HG03354 (cell line): Measurements from ENCODE around the gene WDR70.
"Not testable (repeated sequence)": the region's sequence is repeated elsewhere in the genome, so short reads cannot be mapped to it uniquely, and the experiment has no call there.

Experiments
- ATAC-seq: cut with Tn5 transposase; IDR thresholded peaks from one replicate; pipeline ENCODE4 v1.9.1; 2021; ENCODE audit warnings: mild to moderate bottlenecking; ENCODE audit not compliant: unreplicated experiment, poor library complexity, severe bottlenecking

Gene WDR70

DNA sequence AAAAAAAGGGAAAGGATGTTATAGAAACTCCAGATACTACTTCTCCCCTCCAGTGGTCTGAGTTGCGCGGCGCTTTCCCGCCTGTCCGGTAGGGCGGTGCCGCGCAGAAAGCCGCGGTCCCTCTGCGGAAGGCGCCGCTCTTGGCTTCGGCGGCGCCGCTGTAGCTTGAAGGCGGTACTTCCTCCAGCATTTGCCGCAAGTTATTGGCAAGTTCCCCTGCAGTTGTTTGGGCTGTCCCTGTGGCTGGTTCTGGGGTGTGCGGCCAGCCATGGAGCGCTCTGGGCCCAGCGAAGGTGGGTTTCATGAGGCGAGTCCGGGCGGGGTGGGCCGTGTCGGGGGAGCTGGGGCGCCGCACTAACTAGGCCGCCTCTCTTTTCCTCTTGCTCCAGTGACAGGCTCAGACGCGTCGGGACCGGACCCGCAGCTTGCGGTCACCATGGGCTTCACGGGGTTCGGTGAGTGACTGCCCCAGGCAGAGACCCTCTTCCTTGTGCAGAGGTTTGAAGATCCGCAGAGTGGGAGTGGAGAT lies at the start of gene WDR70:
Gene WDR70, plus strand, starts transcription at position 219 of the 529 bp plus-strand sequence. Its CDS starts 50 bp downstream, at position 269.
- ATAC-seq, result peak; percentile 98

DNA sequence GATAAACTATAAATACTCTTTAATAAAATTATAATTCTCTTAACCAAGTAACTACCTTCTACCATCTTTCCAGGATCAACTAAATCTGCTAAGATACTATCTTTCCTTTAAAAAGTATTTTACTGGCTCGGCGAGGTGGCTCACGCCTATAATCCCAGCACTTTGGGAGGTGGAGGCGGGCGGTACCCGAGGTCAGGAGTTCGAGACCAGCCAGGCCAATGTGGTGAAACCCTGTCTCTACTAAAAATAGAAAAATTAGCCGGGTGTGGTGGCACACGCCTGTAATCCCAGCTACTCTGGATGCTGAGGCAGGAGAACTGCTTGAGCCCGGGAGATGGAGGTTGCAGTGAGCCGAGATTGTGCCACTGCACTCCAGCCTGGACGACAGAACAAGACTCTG lies 44.4 kb upstream of the WDR70 start:
- not testable (repeated sequence) for ATAC-seq

DNA sequence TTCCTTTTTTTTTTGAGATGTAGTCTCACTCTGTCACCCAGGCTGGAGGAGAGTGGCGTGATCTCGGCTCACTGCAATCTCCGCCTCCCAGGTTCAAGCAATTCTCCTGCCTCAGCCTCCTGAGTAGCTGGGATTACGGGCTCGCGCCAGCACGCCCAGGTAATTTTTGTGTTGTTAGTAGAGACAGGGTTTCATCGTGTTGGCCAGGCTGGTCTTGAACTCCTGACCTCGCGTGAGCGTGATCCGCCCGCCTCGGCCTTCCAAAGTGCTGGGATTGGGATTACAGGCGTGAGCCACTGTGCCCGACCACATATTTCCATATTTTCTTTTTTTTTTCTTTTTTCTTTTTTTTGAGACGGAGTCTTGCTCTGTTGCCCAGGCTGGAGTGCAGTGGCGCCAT lies 36.4 kb upstream of the WDR70 start:
- not testable (repeated sequence) for ATAC-seq

DNA sequence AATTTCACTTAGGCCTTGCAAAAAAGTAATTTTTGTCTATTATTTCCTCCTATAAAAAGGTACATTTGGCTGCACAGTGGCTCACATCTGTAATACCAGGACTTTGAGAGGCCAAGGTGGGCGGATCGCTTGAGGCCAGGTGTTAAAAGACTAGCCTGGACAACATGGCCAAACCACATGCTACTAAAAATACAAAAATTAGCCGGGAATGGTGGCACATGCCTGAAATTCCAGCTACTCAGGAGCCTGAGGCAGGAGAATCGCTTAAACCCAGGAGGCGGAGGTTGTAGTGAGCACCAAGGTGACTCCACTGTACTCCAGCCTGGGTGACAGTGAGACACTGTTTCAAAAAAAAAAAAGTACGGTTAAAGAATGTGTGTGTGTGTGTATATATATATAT lies 24.0 kb upstream of the WDR70 start:
- no peak for ATAC-seq

DNA sequence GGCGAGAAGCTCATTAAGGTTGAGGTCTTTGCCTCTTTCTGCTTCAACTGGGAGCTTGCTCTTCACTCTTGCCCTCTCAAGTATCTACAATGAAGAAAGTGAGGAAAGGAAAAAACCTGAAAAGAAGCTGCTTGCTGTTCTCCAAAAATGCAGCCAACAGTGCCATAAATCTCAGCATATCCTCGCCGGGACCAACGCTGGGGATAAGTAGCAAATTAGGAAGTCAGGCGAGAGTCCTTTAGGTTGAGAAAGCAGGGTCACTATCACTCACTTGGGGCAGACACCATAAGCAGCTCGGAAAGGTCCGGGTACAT lies 8.6 kb upstream of the WDR70 start:
- peak; percentile 50 for ATAC-seq

DNA sequence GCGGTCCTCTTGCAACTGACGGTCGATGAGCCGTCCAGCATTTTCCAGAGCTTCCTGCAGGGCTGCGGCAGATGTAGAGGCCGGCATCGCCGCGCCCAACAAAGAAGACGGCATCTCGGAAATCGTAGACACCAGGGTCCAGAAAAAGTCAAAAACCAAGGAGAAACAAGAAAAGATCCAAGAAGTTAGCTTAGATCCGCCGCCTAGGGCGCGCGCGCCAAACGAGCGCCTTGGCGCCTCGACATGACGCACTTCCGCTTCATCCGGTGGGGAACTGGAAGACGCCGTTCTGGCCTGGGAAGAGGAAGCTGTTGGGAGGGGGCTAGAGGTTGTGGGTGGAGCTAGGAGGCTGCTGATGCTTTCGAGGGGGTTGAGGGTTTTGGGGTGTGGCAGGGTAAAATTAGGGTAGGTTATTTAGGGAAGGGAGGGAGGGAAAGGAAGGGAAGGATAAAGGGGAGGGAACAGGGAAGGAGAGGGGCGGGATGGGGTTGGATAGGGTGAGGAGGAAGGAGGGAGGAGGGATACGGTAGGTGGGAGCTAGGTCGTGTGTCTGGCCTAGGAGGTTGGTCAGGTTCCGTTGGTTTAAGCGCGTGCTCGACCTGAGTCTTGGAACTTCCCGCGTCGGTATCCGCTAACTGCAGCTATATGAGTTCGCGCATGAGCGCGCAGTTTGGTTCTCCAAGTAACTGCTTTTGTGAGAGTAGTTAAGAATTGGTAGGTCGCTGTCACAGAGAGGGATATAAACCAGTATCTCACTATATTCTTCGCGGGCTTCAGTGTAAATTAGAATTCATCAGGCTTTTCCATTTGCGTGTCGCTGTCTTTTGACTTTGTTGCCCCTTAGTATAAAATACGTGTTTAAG lies 8.0 kb upstream of the WDR70 start, which contains the start of gene NUP155:
Gene NUP155, minus strand, starts transcription at position 243 of the 863 bp plus-strand sequence. Its CDS starts 129 bp downstream, at position 114.
- peak; percentile 93 for ATAC-seq

DNA sequence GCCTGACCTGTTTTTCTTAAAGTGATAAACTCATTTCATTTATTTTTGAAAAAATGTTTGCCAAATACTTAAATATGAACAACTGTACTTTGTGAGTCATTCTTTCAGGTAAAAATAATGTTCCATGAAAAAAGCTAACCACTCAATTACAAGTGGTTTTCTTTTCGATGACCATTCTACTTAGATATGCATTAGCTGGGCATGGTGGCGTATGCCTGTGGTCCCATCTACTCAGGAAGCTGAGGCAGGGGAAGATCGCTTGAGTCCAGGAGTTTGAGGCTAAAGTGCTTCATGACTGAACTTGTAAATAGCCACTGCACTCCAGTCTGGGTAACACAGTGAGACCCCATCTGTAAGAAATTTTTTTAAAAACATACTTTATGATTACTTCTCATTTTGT lies 4.0 kb upstream of the WDR70 start:
- no peak for ATAC-seq

DNA sequence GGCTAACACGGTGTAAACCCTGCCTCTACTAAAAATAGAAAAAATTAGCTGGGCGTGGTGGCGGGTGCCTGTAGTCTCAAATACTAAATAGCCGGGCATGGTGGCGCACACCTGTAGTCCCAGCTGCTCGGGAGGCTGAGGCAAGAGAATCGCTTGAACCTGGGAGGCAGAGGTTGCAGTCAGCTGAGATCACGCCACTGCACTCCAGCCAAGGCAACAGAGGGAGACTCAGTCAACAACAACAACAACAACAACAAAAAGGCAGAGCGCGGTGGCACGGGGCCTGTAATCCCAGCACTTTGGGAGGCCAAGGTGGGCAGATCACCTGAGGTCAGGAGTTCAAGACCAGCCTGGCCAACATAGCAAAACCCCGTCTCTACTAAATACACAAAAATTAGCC lies 1.1 kb upstream of the WDR70 start:
- not testable (repeated sequence) for ATAC-seq

DNA sequence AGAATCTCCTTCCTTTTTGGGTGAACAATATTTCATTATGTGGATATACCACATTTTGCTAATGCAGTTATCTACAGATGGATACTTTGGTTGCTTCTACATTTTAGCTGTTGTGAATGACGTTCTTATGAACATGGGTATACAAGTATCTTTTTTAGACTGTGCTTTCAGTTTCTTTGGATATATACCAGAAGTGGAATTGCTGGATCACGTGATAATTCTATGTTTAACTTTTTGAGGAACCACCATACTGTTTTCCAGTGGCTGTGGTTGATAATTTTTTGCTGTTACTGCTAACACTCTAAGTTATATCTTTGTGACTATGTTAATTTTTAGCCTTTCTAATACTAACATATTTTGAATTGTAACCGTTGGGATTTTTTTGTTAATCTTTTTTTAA lies 12.5 kb downstream of the WDR70 start:
- ATAC-seq, result no peak

DNA sequence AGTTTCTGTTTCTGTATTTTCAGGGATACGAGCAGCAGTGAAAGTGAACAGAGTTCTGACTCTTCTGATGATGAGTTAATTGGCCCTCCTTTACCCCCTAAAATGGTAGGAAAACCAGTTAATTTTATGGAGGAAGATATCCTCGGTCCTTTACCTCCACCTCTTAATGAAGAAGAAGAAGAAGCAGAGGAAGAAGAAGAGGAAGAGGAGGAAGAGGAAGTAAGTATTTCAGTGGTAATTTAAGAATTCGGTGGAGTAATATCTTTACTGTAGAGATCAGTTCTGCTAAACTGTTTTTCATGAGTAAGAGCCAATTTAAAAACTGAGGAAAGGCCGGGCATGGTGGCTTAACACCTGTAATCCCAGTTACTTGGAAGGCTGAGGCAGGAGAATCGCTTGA lies 17.2 kb downstream of the WDR70 start:
- ATAC-seq, result no peak

DNA sequence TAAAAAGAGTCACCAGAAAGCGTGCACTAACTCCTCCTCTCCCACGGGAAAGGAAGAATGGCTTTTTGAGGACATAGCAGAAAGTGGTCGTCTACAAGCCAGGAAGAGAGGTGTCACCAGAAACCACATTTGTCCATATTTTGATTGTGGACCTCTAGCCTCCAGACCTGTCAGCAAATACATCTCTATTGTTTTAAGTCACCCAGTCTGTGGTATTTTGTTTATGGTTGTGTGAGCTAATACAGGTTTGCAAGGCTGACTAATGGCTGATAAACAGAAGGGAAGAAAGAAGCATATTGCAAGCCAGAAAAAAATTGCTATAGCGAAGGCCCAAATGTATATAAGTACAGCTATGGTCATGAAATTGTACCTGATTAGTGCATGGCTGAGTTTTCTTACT lies 21.4 kb downstream of the WDR70 start:
- no peak for ATAC-seq

DNA sequence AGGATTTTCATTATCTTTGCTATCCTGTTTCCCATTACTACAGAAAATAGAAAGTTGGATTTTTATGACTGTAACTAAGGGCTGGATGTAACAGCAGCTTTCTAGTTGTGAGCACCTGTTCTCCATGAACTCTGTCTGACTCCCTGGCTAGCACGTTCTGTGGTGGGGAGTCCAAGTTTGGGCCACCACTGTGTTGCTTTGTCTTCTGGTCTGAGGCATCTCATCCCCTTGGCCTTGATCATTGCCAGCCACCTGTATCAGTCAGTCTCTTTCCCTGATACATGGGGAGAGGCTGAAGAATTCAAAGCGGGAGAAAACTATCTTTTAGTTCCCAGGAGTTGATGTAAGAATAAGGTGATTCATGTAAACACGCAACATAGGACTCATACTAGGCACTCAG lies 33.4 kb downstream of the WDR70 start:
- no peak for ATAC-seq

DNA sequence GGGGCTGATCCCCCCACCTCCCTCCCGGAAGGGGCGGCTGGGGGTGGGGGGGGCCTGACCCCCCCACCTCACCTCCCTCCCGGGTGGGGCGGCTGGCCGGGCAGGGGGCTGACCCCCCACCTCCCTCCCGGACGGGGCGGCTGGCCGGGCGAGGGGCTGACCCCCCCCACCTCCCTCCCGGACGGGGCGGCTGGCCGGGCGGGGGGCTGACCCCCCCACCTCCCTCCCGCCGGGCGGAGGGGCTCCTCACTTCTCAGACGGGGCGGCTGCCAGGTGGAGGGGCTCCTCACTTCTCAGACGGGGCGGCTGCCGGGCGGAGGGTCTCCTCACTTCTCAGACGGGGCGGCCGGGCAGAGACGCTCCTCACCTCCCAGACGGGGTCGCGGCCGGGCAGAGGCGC lies 36.3 kb downstream of the WDR70 start:
- ATAC-seq, result not testable (repeated sequence)

DNA sequence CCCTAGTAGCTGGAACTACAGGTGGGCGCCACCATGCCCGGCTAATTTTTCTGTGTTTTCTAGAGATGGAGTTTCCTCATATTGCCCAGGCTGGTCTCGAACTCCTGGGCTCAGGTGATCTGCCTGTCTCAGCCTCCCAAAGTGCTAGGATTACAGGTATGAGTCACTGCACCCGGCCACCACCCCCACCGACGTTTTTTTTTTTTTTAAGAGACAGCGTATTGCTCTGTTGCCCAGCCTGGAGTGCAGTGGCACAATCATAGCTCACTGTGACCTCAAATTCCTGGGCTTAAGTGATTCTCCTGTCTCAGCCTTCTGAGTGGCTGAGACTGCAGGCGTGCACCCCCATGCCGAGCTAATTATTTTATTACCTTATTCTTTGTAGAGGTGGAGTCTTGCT lies 38.2 kb downstream of the WDR70 start:
- ATAC-seq, result no peak

DNA sequence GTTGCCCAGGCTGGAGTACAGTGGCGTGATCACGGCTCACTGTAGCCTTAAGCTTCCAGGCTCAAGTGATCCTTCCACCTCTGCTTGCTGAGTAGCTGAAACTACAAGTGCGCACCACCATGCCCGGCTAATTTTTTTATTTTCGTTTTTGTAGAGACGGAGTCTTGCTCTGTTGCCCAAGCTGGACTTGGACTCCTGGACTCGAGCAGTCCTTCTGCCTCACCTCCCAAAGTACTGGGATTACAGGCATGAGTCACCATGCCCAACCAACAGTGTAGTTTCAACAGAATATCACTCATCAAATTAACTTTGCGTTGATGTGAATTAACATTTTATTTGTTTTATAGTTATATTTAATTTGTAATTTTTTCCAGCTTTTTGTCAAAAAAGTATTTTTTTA lies 45.3 kb downstream of the WDR70 start:
- ATAC-seq, result no peak

DNA sequence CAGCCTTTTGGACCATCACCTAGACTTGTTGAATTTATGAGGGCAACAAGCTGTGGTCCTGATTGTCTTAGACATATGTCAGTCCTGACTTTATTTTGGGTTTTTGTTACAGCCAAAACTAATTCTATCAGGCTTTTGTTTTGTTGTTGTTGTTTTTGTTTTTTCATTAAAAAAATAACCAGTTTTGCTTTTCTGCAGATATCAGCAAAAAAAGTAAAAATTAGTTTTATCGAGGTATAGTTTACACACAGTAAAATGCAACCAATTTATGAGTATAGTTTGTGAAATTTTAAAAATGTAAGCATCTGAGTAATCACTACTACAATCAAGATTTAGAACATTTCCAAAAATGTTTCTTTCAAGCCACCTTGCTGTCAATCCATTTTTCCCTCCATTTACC lies 48.9 kb downstream of the WDR70 start:
- ATAC-seq, result no peak

DNA sequence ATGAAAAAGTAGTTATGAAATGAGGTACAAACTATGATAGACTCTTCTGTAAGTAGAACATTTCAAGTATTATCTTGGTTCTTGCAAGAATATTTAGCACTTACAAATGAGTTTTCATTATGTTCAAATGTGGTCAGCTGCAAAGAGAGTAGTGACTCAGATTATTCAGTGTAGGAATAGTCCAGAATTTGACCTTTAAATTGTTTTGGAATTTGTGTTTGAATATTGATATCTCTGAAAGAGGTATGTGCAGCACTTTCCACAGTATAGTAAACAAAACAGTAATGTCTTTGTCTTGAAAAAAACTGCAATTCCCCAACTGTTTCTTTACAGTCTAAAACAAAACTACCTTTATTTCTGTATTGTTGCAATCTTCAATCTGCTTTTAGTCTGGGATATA lies 56.1 kb downstream of the WDR70 start:
- ATAC-seq, result no peak

DNA sequence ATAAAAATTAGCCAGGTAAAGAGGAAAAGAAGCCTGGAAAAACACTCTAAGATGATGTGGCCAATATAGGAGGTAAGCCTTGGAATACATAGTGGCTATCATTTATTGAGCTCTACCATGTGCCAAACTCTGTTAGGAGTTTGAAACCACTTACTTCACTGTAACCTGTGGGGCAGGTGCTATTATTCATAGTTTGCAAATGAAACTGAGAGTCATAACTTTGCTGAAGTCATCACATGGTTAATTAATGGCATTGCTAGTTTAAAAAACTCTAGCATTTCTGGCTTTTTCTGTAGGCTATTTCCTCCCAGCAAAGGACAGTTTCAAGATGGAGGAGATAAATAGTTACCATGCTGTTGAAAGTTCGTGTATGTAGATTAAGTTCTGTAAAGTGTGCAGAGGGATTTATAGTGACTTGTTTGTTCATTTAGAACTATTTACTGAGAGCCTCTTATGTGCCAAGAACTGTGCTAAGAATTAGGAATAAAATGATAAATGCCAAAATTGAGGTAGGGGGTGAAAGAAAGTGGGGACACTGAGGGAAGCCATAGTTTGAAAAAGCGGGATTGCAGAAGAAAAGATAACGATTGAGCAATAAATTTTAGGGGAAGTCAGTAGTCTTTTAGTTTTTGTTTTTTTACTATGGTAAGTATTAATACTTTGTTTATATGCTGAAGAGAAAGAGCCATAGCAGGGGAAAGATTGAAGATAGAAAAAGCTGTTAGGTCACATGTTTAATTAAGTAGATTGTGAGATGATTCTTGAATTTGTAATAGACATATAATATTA lies 57.2 kb downstream of the WDR70 start:
- ATAC-seq, result peak; percentile 95

DNA sequence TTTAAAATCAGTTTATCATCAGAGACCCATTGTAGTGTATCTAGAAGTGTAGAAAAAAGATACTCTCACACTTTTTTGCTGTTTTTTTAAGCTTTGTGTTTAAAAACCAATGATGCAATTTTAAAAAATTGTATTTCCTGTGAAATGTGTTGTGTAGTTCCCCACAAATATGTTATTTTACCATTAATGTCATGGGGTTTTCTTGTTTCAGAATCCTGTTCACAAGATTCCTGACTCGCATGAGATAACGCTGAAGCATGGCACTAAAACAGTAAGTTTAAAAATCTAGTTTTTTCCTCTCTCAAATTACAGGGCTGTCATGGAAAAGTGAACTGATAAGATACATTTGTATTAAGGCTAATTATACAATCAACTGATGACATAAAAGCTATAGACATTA lies 58.6 kb downstream of the WDR70 start:
- no peak for ATAC-seq

DNA sequence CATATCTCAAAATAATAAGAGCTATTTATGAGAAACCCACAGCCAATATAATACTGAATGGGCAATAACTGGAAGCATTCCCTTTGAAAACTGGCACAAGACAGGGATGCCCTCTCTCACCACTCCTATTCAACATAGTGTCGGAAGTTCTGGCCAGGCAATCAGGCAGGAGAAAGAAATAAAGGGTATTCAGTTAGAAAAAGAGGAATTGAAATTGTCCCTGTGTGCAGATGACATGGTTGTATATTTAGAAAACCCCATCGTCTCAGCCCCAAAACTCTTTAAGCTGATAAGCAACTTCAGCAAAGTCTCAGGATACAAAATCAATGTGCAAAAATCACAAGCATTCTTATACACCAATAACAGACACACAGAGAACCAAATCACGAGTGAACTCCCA lies 66.7 kb downstream of the WDR70 start:
- not testable (repeated sequence) for ATAC-seq

DNA sequence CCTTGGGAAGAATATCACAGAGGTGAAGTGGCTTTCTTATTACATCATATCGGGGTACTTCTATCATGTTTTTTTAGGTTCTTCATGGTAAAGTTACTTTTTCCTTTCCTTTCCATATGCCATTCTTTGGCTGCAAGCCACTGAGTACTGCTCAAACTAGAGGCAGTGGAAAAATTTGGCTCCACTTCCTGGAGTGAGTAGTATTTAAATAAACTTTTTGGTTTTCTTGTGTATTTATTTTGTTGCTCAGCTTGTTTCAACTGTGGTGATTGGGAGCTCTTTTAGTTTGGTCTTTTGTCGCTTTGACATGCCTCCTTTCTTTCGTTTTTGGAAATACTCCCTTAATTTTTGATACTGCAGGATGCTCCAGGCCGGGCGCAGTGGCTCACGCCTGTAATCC lies 69.8 kb downstream of the WDR70 start:
- no peak for ATAC-seq
